Upper lobe of right lung (tissue), 1 donor: ENCODE measurements around the gene CTNND1. TPM values are rescaled to one million over a fixed set of nuclear protein-coding genes. Genes with fewer than 3 reads are reported as not detected.
A peak's percentile ranks its signal among the peaks of the same experiment; 100 is the strongest.
"Not testable (repeated sequence)": the region's sequence is repeated elsewhere in the genome, so short reads cannot be mapped to it uniquely, and the experiment has no call there.

Experiments used
- ATAC-seq: fragments of 200-7000 bp; cut with Tn5 transposase; one replicate; pipeline ENCODE4 v1.9.1; 2020; ENCODE audit warnings: mild to moderate bottlenecking, moderate library complexity
- DNase-seq: peaks from one replicate; pipeline ENCODE4 v3.0.0-alpha.2; 2020
- H3K27ac ChIP-seq: fragments of 200-600 bp; one replicate; pipeline ENCODE4 v1.8.0; 2022
- H3K27me3 ChIP-seq: fragments of 200-600 bp; one replicate; pipeline ENCODE4 v1.8.0; 2022; ENCODE audit warnings: mild to moderate bottlenecking
- H3K36me3 ChIP-seq: fragments of 200-600 bp; one replicate; pipeline ENCODE4 v1.8.0; 2022
- H3K4me1 ChIP-seq: fragments of 200-600 bp; one replicate; pipeline ENCODE4 v1.8.0; 2022
- H3K4me3 ChIP-seq: fragments of 200-600 bp; one replicate; pipeline ENCODE4 v1.8.0; 2022; ENCODE audit warnings: mild to moderate bottlenecking
- H3K9me3 ChIP-seq: fragments of 200-600 bp; one replicate; pipeline ENCODE4 v1.8.0; 2022
- intact Hi-C: fragments of 100-400 bp; cut with DNase I; formaldehyde crosslinking; loops from one replicate; pipeline ENCODE4 v1.11.0; 2022
- total RNA-seq: library from RNA; stranded (reverse); fragmentation: NEBNext Ultra II Directional; extraction: Animal tissue kit (Norgen Biotek cat#: 25700); gene quantifications from one replicate; pipeline ENCODE4 v1.2.1, GENCODE V29; 2021
- TF ChIP-seq, protein P1 (sequence below): fragments of 200-600 bp; IDR thresholded peaks from one replicate; pipeline ENCODE4 v1.8.0; 2022; ENCODE audit warnings: antibody characterized with exemption
- donor health status: DM: no; HTN: yes; CAD: no; lungs with severe emphysema.

Gene CTNND1
- total RNA-seq, 1 donor from 2014 or later = 245 TPM

DNA sequence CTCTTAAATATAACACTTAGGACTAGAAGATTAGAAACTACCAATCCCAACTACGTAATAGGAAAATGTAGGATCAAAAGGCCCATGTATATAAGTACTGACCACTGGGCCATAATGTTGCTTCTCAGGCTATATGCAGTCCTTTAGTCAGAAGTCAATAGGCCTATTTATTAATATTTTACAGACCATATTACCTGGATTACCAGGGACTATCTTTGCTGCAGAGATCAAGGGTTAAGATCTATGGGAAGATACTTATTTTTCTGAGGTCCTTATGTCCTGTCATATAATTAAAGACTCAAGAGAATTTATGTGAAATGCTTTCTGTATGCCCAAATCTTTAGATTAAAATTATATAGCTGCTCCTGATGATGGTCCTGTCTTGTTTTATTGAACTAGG is 57.2 kb downstream of the CTNND1 start:
- ATAC-seq = no peak
- Histone ChIP-seq H3K4me1 (no peaks in the 10 kb centered on the region), H3K27ac (no peak overlapping the region), H3K9me3 (no peaks in the 10 kb centered on the region), H3K36me3 (peaks cover 60% of the 10 kb centered on the region), H3K4me3 (no peak overlapping the region), H3K27me3 (no peaks in the 10 kb centered on the region)
- TF ChIP-seq, protein P1, sequence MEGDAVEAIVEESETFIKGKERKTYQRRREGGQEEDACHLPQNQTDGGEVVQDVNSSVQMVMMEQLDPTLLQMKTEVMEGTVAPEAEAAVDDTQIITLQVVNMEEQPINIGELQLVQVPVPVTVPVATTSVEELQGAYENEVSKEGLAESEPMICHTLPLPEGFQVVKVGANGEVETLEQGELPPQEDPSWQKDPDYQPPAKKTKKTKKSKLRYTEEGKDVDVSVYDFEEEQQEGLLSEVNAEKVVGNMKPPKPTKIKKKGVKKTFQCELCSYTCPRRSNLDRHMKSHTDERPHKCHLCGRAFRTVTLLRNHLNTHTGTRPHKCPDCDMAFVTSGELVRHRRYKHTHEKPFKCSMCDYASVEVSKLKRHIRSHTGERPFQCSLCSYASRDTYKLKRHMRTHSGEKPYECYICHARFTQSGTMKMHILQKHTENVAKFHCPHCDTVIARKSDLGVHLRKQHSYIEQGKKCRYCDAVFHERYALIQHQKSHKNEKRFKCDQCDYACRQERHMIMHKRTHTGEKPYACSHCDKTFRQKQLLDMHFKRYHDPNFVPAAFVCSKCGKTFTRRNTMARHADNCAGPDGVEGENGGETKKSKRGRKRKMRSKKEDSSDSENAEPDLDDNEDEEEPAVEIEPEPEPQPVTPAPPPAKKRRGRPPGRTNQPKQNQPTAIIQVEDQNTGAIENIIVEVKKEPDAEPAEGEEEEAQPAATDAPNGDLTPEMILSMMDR = no peak
- intact Hi-C loops = no loop called here
- no peak for DNase-seq

DNA sequence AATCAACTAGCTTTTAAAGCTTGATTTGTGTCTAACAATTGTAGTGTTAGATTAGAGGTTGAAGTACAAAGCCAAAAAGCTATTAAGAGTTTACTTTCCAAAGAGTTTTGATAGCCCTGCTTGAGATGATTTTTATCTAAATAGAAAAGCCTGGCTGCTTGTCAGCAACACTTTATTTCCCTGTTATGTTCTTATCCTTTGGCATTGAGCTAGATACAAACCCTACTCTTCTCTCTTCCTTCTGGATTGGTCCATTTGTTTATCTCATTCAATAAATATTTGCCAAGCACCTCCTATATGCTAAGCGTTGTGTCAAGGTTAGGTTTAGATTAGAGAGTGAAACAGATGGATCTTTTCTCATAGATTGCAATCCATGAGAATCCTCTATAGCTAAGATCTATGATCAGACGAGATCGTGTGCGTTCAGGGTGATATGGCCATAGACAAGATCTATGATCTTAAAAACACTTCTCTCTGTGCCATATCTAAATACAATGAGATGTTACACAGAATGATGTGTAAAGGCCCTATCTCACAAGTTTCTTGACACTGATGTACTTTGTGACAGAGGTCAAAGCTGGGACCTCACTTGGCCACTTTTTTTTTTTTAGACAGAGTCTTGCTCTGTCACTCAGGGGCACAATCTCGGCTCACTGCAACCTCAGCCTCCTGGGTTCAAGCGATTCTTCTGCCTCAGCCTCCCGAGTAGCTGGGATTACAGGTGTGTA is 57.8 kb downstream of the CTNND1 start:
- intact Hi-C loops = no loop called here
- peaks cover 54% of the 10 kb centered on the region for H3K36me3 ChIP-seq
- H3K9me3 ChIP-seq = no peaks in the 10 kb centered on the region
- H3K27ac ChIP-seq = no peak overlapping the region
- no peak for DNase-seq
- no peaks in the 10 kb centered on the region for H3K27me3 ChIP-seq
- H3K4me3 ChIP-seq = no peak overlapping the region
- TF ChIP-seq, protein P1 = no peak
- ATAC-seq = no peak
- no peaks in the 10 kb centered on the region for H3K4me1 ChIP-seq

DNA sequence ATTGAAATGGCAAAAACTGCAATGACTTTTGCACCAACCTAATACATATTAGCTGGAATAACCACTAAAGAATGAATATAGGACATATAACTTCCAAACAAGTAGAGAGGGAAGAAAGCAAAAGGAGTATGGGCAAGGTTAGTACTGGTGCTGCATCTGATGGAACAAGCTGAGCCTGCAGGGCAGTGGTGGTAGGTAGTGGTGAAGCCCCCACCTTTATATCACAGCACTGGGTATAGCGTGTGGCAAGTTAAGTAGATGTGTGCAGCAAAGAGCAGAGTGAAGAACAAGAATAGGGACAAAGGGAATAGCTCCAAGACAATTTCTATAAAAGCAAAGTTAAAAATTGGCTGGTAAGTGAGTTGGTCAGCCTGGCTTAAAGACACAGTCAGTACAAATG is 62.3 kb downstream of the CTNND1 start:
- Histone ChIP-seq H3K36me3 (peaks cover 9% of the 10 kb centered on the region), H3K27ac (no peak overlapping the region), H3K4me1 (no peaks in the 10 kb centered on the region), H3K27me3 (no peaks in the 10 kb centered on the region), H3K4me3 (no peak overlapping the region), H3K9me3 (no peaks in the 10 kb centered on the region)
- DNase-seq (no peak), ATAC-seq (peak; percentile 39)
- TF ChIP-seq, protein P1 = no peak
- intact Hi-C loops = no loop called here

DNA sequence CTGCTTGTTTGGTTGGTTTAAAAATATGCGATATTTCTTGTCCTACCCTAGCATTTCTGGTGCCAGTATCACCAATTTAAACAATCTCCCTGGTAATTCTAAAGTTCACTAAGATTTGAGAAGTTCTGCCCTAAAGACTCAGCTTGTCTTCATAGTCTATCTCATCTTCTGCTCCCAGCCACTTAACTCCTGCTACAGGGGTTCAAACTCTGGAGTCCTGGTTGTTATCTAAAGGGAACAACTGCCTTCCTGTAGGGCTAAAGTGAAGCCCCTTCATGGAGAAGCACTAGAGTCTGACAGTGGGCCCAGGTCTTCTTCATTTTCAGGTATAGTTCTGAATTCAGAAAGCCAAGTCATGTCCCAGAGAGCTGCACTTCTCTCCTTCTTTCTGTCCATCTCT is 73.2 kb downstream of the CTNND1 start:
- Histone ChIP-seq H3K9me3 (no peaks in the 10 kb centered on the region), H3K36me3 (no peaks in the 10 kb centered on the region), H3K27me3 (no peaks in the 10 kb centered on the region), H3K4me1 (no peaks in the 10 kb centered on the region), H3K4me3 (no peak overlapping the region), H3K27ac (no peak overlapping the region)
- DNase-seq = no peak
- intact Hi-C loops = no loop called here
- TF ChIP-seq, protein P1 = no peak
- ATAC-seq = no peak

DNA sequence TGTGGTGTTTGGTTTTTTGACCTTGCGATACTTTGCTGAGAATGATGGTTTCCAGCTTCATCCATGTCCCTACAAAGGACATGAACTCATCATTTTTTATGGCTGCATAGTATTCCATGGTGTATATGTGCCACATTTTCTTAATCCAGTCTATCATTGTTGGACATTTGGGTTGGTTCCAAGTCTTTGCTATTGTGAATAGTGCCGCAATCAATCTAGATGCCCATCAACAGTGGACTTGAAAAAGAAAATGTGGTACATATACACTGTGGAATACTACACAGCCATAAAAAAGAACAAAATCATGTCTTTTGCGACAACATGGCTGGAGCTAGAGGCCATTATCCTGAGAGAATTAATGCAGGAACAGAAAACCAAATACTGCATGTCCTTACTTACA is 77.0 kb downstream of the CTNND1 start:
- ATAC-seq, H3K27me3 ChIP-seq, DNase-seq, H3K4me3 ChIP-seq, H3K4me1 ChIP-seq, H3K9me3 ChIP-seq, intact Hi-C loops, H3K36me3 ChIP-seq, H3K27ac ChIP-seq: not testable (repeated sequence)

DNA sequence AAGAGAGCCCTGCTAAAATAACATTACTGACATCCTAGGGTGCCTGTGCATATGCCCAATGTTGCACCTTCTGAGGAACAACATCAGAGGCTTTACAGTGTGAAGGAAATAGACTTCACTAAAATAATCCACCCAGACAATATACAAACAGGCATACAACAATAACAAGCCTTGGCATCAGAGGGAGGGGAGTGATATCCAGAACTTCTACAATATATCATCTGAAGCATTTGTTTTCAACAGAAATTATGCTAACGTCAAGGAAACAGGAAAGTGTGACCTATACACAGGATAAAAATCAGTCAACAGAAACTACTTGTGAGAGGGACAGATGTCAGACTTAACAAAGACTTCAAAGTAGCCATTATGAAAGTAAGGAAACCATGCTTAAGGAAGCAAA is 81.3 kb downstream of the CTNND1 start:
- Histone ChIP-seq H3K27ac (no peak overlapping the region), H3K4me3 (no peak overlapping the region), H3K36me3 (no peaks in the 10 kb centered on the region), H3K9me3 (no peaks in the 10 kb centered on the region), H3K4me1 (no peaks in the 10 kb centered on the region), H3K27me3 (no peaks in the 10 kb centered on the region)
- TF ChIP-seq, protein P1 = no peak
- no peak for ATAC-seq
- intact Hi-C loops = no loop called here
- DNase-seq = no peak
